Smooth muscle cell (in vitro differentiated cells): ENCODE measurements around the gene INSR. TPM values are rescaled to one million over a fixed set of nuclear protein-coding genes. Genes with fewer than 3 reads are reported as not detected.

ENCODE experiments used
- DNase-seq: peaks from one replicate; lab custom pipeline; 2025; ENCODE audit not compliant: unreplicated experiment; lab: John Stamatoyannopoulos, UW
- H2AFZ ChIP-seq: fragments of 200-600 bp; sonication (generic); 2 replicates; pipeline ENCODE4 v1.6.0; 2016; ENCODE audit warnings: antibody characterized with exemption, low read depth, mild to moderate bottlenecking
- H3F3A ChIP-seq: fragments of 200-600 bp; sonication (generic); 2 replicates; pipeline ENCODE4 v1.6.0; 2017; ENCODE audit warnings: antibody characterized with exemption, low read depth
- H3K27ac ChIP-seq: fragments of 200-600 bp; sonication (generic); 2 replicates; pipeline ENCODE4 v1.5.1; 2016; ENCODE audit warnings: low read depth, mild to moderate bottlenecking
- H3K27me3 ChIP-seq: fragments of 200-600 bp; sonication (generic); 2 replicates; pipeline ENCODE4 v1.6.1; 2016; ENCODE audit warnings: low read depth, mild to moderate bottlenecking
- H3K36me3 ChIP-seq: fragments of 200-600 bp; sonication (generic); 2 replicates; pipeline ENCODE4 v1.5.1; 2016; ENCODE audit warnings: low read depth
- H3K4me1 ChIP-seq: fragments of 200-600 bp; sonication (generic); 2 replicates; pipeline ENCODE4 v1.5.1; 2016; ENCODE audit warnings: low read depth
- H3K4me2 ChIP-seq: fragments of 200-600 bp; sonication (generic); 2 replicates; pipeline ENCODE4 v1.6.0; 2016; ENCODE audit warnings: mild to moderate bottlenecking
- H3K4me3 ChIP-seq: fragments of 200-600 bp; sonication (generic); 2 replicates; pipeline ENCODE4 v1.5.1; 2016; ENCODE audit warnings: mild to moderate bottlenecking
- H3K79me2 ChIP-seq: fragments of 200-600 bp; sonication (generic); 2 replicates; pipeline ENCODE4 v1.6.0; 2016; ENCODE audit warnings: low read depth, mild to moderate bottlenecking
- H3K9ac ChIP-seq: fragments of 200-600 bp; sonication (generic); 2 replicates; pipeline ENCODE4 v1.6.0; 2016; ENCODE audit warnings: low read depth
- H3K9me3 ChIP-seq: fragments of 200-600 bp; sonication (generic); replicated peaks from 2 replicates; pipeline ENCODE4 v1.5.1; 2016; ENCODE audit warnings: low read depth
- H4K20me1 ChIP-seq: fragments of 200-600 bp; sonication (generic); 2 replicates; pipeline ENCODE4 v1.6.0; 2016; ENCODE audit warnings: low read depth
- WGBS: methylation state at CpG from one replicate; pipeline ENCODE4 v1.1.7; 2016; ENCODE audit warnings: low lambda C conversion rate; 5-methylcytosine and 5-hydroxymethylcytosine counted together
- polyA plus RNA-seq: library from polyadenylated mRNA; unstranded; fragments of >200 nt; fragmentation: Nextera tagmentation; extraction: Ambion mirVana; gene quantifications from 2 replicates; pipeline ENCODE4 v1.2.1, GENCODE V29; 2016
- total RNA-seq: library from RNA; depleted of rRNA; stranded (reverse); fragments of >200 nt; gene quantifications from 2 replicates; pipeline ENCODE4 v1.2.3, GENCODE V29; 2014
- TF ChIP-seq, protein P1 (sequence below): fragments of 200-600 bp; sonication (generic); IDR thresholded peaks from 2 replicates; pipeline ENCODE4 v1.5.1; 2017; ENCODE audit warnings: borderline replicate concordance, mild to moderate bottlenecking, antibody characterized with exemption; ENCODE audit not compliant: insufficient read depth, poor library complexity, severe bottlenecking

Gene INSR
- total and polyA plus RNA-seq, 2 experiments from 2014 or later: 2.8 to 12.7 TPM

DNA sequence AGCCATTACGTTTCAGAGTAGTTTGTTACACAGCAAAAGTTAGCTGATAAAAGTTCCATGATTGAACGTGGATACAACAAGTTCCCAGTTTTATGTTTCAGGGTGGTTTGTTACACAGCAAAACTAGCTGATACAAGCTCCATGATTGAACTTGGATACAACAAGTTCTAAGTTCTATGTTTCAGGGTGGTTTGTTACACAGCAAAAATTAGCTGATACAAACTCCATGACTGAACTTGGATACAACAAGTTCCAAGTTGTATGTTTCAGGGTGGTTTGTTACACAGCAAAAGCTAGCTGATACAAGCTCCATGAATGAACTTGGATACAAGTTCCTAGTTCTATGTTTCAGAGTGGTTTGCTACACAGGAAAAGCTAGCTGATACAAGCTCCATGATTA lies 47.6 kb downstream of the INSR start:
- H2AFZ ChIP-seq: no peak overlapping the region
- 98% methylated on average over 2 of the region's 2 CpGs for WGBS
- no peak for DNase-seq

DNA sequence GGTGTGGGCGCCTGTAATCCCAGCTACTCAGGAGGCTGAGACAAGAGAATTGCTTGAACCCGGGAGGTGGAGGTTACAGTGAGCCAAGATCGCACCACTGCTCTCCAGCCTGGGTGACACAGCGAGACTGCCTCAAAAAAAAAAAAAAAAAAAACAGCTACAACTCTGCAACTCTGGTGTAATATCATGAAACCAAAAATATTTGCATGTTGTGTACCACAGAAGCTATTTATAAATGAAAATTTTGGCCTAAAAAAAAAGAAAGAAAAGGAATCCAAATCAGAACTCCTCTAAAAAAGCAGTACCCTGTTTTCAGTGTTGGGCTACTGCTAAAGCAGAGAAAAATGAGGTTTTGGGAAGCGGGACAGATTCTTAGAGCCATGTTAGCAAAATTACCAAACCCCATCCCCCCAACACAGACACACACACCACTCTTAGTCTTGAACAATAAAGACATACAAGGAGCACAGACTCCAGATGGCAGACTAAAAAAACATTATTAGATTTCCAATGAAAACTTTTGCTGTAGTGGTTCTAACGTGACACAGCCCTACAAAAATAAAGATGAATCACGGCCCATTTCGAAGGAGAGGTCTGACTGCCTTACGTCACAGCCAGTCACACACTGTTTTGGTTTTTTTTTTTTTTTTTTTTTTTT lies 51.5 kb downstream of the INSR start:
- Histone ChIP-seq H3F3A (no peaks in the 10 kb centered on the region), H3K4me2 (no peak overlapping the region), H3K27me3 (no peaks in the 10 kb centered on the region), H4K20me1 (no peaks in the 10 kb centered on the region), H3K4me3 (no peak overlapping the region), H3K9ac (no peak overlapping the region), H3K27ac (peak overlapping the region; percentile 69), H3K36me3 (no peaks in the 10 kb centered on the region), H2AFZ (no peak overlapping the region), H3K4me1 (no peaks in the 10 kb centered on the region), H3K79me2 (no peaks in the 10 kb centered on the region), H3K9me3 (no peaks in the 10 kb centered on the region)
- no peak for DNase-seq
- TF ChIP-seq, protein P1, sequence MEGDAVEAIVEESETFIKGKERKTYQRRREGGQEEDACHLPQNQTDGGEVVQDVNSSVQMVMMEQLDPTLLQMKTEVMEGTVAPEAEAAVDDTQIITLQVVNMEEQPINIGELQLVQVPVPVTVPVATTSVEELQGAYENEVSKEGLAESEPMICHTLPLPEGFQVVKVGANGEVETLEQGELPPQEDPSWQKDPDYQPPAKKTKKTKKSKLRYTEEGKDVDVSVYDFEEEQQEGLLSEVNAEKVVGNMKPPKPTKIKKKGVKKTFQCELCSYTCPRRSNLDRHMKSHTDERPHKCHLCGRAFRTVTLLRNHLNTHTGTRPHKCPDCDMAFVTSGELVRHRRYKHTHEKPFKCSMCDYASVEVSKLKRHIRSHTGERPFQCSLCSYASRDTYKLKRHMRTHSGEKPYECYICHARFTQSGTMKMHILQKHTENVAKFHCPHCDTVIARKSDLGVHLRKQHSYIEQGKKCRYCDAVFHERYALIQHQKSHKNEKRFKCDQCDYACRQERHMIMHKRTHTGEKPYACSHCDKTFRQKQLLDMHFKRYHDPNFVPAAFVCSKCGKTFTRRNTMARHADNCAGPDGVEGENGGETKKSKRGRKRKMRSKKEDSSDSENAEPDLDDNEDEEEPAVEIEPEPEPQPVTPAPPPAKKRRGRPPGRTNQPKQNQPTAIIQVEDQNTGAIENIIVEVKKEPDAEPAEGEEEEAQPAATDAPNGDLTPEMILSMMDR: no peak
- WGBS: 72% methylated on average over 9 of the region's 9 CpGs

More for the DNA sequence above, 47.6 kb downstream of the INSR start:
- H3K4me2 ChIP-seq: no peak overlapping the region
- TF ChIP-seq, protein P1: no peak
- no peaks in the 10 kb centered on the region for H3K79me2 ChIP-seq
- no peak overlapping the region for H3K4me3 ChIP-seq
- no peaks in the 10 kb centered on the region for H3F3A ChIP-seq
- H3K36me3 ChIP-seq: no peaks in the 10 kb centered on the region
- no peaks in the 10 kb centered on the region for H4K20me1 ChIP-seq
- no peak overlapping the region for H3K27ac ChIP-seq
- no peaks in the 10 kb centered on the region for H3K9me3 ChIP-seq
- no peaks in the 10 kb centered on the region for H3K27me3 ChIP-seq
- H3K4me1 ChIP-seq: no peaks in the 10 kb centered on the region
- no peak overlapping the region for H3K9ac ChIP-seq

DNA sequence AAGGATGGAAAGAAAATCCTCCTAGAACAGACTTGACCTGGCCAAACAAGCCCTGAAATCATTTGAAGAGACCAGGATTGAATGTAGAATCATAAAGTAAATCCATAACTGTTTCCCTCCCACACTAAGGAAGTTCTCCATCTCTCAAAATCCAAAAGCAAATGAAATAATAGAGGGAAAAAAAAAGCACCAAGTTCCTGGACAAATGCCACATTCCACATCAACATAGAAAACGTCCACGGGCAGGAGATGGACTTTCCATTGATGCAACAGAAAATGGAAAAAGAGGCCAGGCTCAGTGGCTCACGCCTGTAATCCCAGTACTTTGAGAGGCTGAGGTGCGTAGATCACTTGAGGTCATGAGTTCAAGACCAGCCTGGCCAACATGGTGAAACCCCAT lies 56.2 kb downstream of the INSR start:
- H3K36me3 ChIP-seq: no peaks in the 10 kb centered on the region
- 99% methylated on average over 4 of the region's 4 CpGs for WGBS
- H3F3A ChIP-seq: no peaks in the 10 kb centered on the region
- H3K9ac ChIP-seq: no peak overlapping the region
- TF ChIP-seq, protein P1: no peak
- H3K9me3 ChIP-seq: no peaks in the 10 kb centered on the region
- H3K4me3 ChIP-seq: no peak overlapping the region
- H3K27me3 ChIP-seq: no peaks in the 10 kb centered on the region
- no peak for DNase-seq
- no peak overlapping the region for H3K4me2 ChIP-seq
- no peaks in the 10 kb centered on the region for H3K79me2 ChIP-seq
- H3K4me1 ChIP-seq: no peaks in the 10 kb centered on the region
- no peak overlapping the region for H2AFZ ChIP-seq
- H3K27ac ChIP-seq: no peak overlapping the region
- peaks cover 7% of the 10 kb centered on the region for H4K20me1 ChIP-seq

DNA sequence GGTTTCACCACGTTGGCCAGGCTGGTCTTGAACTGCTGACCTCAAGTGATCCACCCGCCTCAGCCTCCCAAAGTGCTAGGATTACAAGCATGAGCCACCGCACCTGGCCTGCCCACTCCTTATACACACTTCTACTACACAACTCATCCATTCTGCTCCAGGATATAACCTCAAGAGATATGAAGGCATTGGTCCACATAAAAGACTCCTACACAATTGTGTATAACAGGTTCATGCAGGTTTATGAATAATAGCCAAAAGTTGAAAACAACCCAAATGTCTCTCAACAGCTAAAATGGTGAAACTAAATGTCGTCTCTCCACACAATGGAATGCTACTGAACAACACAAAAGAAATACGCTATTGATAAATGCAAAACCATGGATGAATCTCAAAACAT lies 58.1 kb downstream of the INSR start:
- DNase-seq: no peak
- H2AFZ ChIP-seq: no peak overlapping the region
- no peaks in the 10 kb centered on the region for H3K27me3 ChIP-seq
- peaks cover 7% of the 10 kb centered on the region for H4K20me1 ChIP-seq
- TF ChIP-seq, protein P1: no peak
- no peak overlapping the region for H3K4me2 ChIP-seq
- no peak overlapping the region for H3K4me3 ChIP-seq
- H3K9me3 ChIP-seq: no peaks in the 10 kb centered on the region
- H3F3A ChIP-seq: no peaks in the 10 kb centered on the region
- no peak overlapping the region for H3K27ac ChIP-seq
- H3K4me1 ChIP-seq: no peaks in the 10 kb centered on the region
- H3K36me3 ChIP-seq: no peaks in the 10 kb centered on the region
- no peak overlapping the region for H3K9ac ChIP-seq
- no peaks in the 10 kb centered on the region for H3K79me2 ChIP-seq
- 77% methylated on average over 5 of the region's 5 CpGs for WGBS
